Heart left ventricle (tissue), 16 donors: ENCODE results near the gene RABGGTA. TPM values are rescaled to one million over a fixed set of nuclear protein-coding genes. Genes with fewer than 3 reads are reported as not detected.

Experiments
- ATAC-seq, 4 donors: fragments of 200-7000 bp; cut with Tn5 transposase; one replicate each; pipeline ENCODE4 v1.9.1; 2020 to 2022; ENCODE audit warnings: moderate library complexity in 4 of 4, mild to moderate bottlenecking in 3 of 4, moderate number of reproducible peaks in 1 of 4
- DNase-seq, 5 donors: peaks; one replicate each; pipeline ENCODE4 v3.0.0-alpha.2; 2020
- H3K27ac ChIP-seq, 12 donors: fragments of 200-600 bp; sonication (generic) in 4 of 12; one replicate each; pipeline versions ENCODE4 v1.5.0 to v1.8.0; 2016 to 2022; ENCODE audit warnings: mild to moderate bottlenecking in 2 of 12
- H3K27me3 ChIP-seq, 9 donors: fragments of 200-600 bp; sonication (generic) in 2 of 9; one replicate each; pipeline versions ENCODE4 v1.5.1 to v1.8.0; 2016 to 2022; ENCODE audit warnings: mild to moderate bottlenecking in 3 of 9
- H3K36me3 ChIP-seq, 9 donors: fragments of 200-600 bp; sonication (generic) in 2 of 9; one replicate each; pipeline versions ENCODE4 v1.5.0 to v1.8.0; 2018 to 2022; ENCODE audit warnings: mild to moderate bottlenecking in 2 of 9
- H3K4me1 ChIP-seq, 12 donors: fragments of 200-600 bp; sonication (generic) in 4 of 12; one replicate each; pipeline versions ENCODE4 v1.5.0 to v1.8.0; 2016 to 2022; ENCODE audit warnings: mild to moderate bottlenecking in 3 of 12
- H3K4me3 ChIP-seq, 12 donors: fragments of 200-600 bp; sonication (generic) in 4 of 12; one replicate each; pipeline versions ENCODE4 v1.5.0 to v1.8.0; 2017 to 2022; ENCODE audit warnings: mild to moderate bottlenecking in 9 of 12, moderate library complexity in 4 of 12
- H3K9me3 ChIP-seq, 12 donors: fragments of 200-600 bp; sonication (generic) in 4 of 12; one replicate each; pipeline versions ENCODE4 v1.5.0 to v1.8.0; 2016 to 2022; ENCODE audit warnings: mild to moderate bottlenecking in 1 of 12
- CTCF ChIP-seq, 12 donors: fragments of 200-600 bp; sonication (generic) in 4 of 12; IDR thresholded peaks; one replicate each; pipeline versions ENCODE4 v1.5.0 to v1.8.0; 2018 to 2022; ENCODE audit warnings: antibody characterized with exemption in 12 of 12, mild to moderate bottlenecking in 5 of 12
- POLR2A ChIP-seq, 2 donors: fragments of 450-650 bp; IDR thresholded peaks; one replicate each; pipeline ENCODE4 v1.6.1; 2017; ENCODE audit warnings: antibody characterized with exemption in 2 of 2, mild to moderate bottlenecking in 2 of 2, moderate library complexity in 2 of 2
- WGBS, 4 donors: extraction: QIAGEN DNeasy Blood & Tissue Kit in 2 of 4; methylation state at CpG; one replicate each; pipeline versions ENCODE4 v1.1.5 to v1.1.7; 2013 to 2018; 5-methylcytosine and 5-hydroxymethylcytosine counted together
- intact Hi-C, 10 donors: fragments of 100-400 bp; cut with DNase I; formaldehyde crosslinking; loops; one replicate each; pipeline versions ENCODE4 v1.11.1 to v1.14.2; 2022
- polyA plus RNA-seq, 2 donors: library from polyadenylated mRNA; stranded (reverse); fragments of 200-250 nt; gene quantifications; one replicate each; pipeline ENCODE4 v1.2.3, GENCODE V29; 2013
- total RNA-seq, 9 donors: library from RNA; depleted of rRNA in 2 of 9; stranded (reverse); fragments of >200 nt in 2 of 9; fragmentation: NEBNext Ultra II Directional in 3 of 9; extraction: Animal tissue kit (Norgen Biotek cat#: 25700) in 3 of 9; gene quantifications; one replicate each; pipeline versions ENCODE4 v1.1.0 to v1.2.4, GENCODE V29; 2016 to 2023
- donor health status: ischemic (EF 13 %, LVEDD 7.1; RV severe dilation, severe dysfunction).
- donor health status: healthy with polysubstance abuse.
- donor health status: DM: no; HTN: yes; CAD: no.
- donor health status: DM: no; HTN: no; CAD: no.
- donor health status: ischemic (EF 25% LVEDD 6.9; RV normal size, moderate dysfunction).
- donor health status: ischemic (EF 25% LVEDD 5.7; RV mildly dilated, moderate dysfunction).
- donor health status: healthy.
- donor health status: DM: yes; HTN: yes; CAD: no.
- donor health status: ischemic (EF 35%, LVEDD 5.7; RV mildly dilated, moderate dysfunction).
- donor health status: nonischemic (EF 11% LVEDD 7.7; RV severe dilation, severe dysfunction).
- donor health status: DM: yes; HTN: yes; CAD: no.
- donor health status: PGD.
- donor health status: ischemic (EF 29% LVEDD 5.4; RV normal size, mild dysfunction).
- donor health status: nonischemic (EF 23%, LVEDD 6.1; RV moderate dilation, normal function).

RABGGTA gene
- total and polyA plus RNA-seq, 11 donors = 18.8 to 33.1 (median 26.7) TPM

- no peak for DNase-seq
- ATAC-seq = no peak
- no peaks in the 10 kb centered on the region for H3K27me3 ChIP-seq
- H3K27ac ChIP-seq = peak overlapping the region in 1 of 12 donors; percentile 1
- peaks cover 0 to 52% (median 41%) of the 10 kb centered on the region in 9 donors for H3K36me3 ChIP-seq
- intact Hi-C loops = loop anchor here in 7 of 10 donors (1.0 to 5.0 kb wide), 3 partner anchors 54 to 240 kb away; partner anchors contain the start of gene TINF2 (in 5 of the 7)
- H3K9me3 ChIP-seq = no peaks in the 10 kb centered on the region
- no peak overlapping the region for H3K4me3 ChIP-seq
- TF ChIP-seq POLR2A (IDR thresholded peaks at IDR 0.05) (no peak), CTCF (IDR thresholded peaks at IDR 0.05) (peak in 6 of 12 donors; percentile 6 to 35 (median 16))
- peaks cover 0 to 40% (median 24%) of the 10 kb centered on the region in 12 donors for H3K4me1 ChIP-seq
- 55 to 66% (median 60%) methylated on average over 5 of the region's 5 CpGs for WGBS, 4 donors
Observed at GRCh38 chr14:24297190-24297964, 26.0 kb upstream of the RABGGTA start.

- Histone ChIP-seq H3K4me1 (peaks cover 0 to 40% (median 24%) of the 10 kb centered on the region in 12 donors), H3K36me3 (peaks cover 0 to 52% (median 41%) of the 10 kb centered on the region in 9 donors), H3K27ac (peak overlapping the region in 1 of 12 donors; percentile 42), H3K4me3 (no peak overlapping the region), H3K9me3 (no peaks in the 10 kb centered on the region), H3K27me3 (no peaks in the 10 kb centered on the region)
- WGBS, 4 donors = 57 to 65% (median 64%) methylated on average over 12 of the region's 12 CpGs
- intact Hi-C loops = loop anchor here in 8 of 10 donors (1.0 to 5.0 kb wide), 3 partner anchors 53 to 239 kb away; partner anchors contain the start of gene TINF2 (in 5 of the 8)
- ATAC-seq = peak; percentile 60 to 68 (median 62)
- TF ChIP-seq CTCF (IDR thresholded peaks at IDR 0.05) (peak; percentile 64 to 81 (median 74)), POLR2A (IDR thresholded peaks at IDR 0.05) (no peak)
- peak; percentile 54 to 73 (median 62) for DNase-seq
Observed at GRCh38 chr14:24296341-24297157, 25.2 kb upstream of the RABGGTA start.

- Histone ChIP-seq H3K36me3 (peaks cover 0 to 75% (median 58%) of the 10 kb centered on the region in 9 donors), H3K4me1 (peaks cover 0 to 21% (median 5%) of the 10 kb centered on the region in 12 donors), H3K27me3 (no peaks in the 10 kb centered on the region), H3K9me3 (no peaks in the 10 kb centered on the region), H3K4me3 (no peak overlapping the region), H3K27ac (no peak overlapping the region)
- intact Hi-C loops = no loop called here
- ATAC-seq (no peak), DNase-seq (no peak)
- WGBS, 4 donors = 95 to 98% (median 97%) methylated on average over 2 of the region's 2 CpGs
- no peak for TF ChIP-seq CTCF (IDR thresholded peaks at IDR 0.05)
- TF ChIP-seq POLR2A (IDR thresholded peaks at IDR 0.05) = no peak
Observed at GRCh38 chr14:24293525-24293924, 22.1 kb upstream of the RABGGTA start.
